Panc1 (cell line): ENCODE measurements around the gene RPRD2. TPM values are rescaled to one million over a fixed set of nuclear protein-coding genes. Genes with fewer than 3 reads are reported as not detected.
A peak's percentile ranks its signal among the peaks of the same experiment; 100 is the strongest.

Experiments
- ATAC-seq: fragments of 200-7000 bp; cut with Tn5 transposase; 2 replicates; pipeline ENCODE4 v1.9.1; 2020; ENCODE audit warnings: mild to moderate bottlenecking, moderate library complexity
- BruUV-seq: library from RNA; stranded (reverse); fragments of 400-500 nt; replicated peaks from 2 replicates; lab custom pipeline; 2021; lab: Mats Ljungman, UMichigan
- CTCF ChIA-PET: fragments of 300-600 bp; sonication (Branson Sonifier 250); formaldehyde crosslinking; loops from one replicate; lab custom pipeline; 2022; ENCODE audit warnings: antibody characterized with exemption; lab: Charles Lee
- POLR2A ChIA-PET: fragments of 300-600 bp; sonication (Branson Sonifier 250); formaldehyde crosslinking; loops from one replicate; lab custom pipeline; 2022; ENCODE audit warnings: antibody characterized with exemption; lab: Charles Lee
- DNase-seq: peaks from one replicate; pipeline ENCODE4 v3.0.0-alpha.2; 2010; ENCODE audit warnings: low read depth, low spot score
- H3K27ac ChIP-seq: 2 replicates; pipeline ENCODE4 v1.5.1; 2011; ENCODE audit warnings: mild to moderate bottlenecking, low read length, inconsistent platforms
- H3K27me3 ChIP-seq: fragments of 200-500 bp; sonication (Bioruptor generic); 2 replicates; pipeline ENCODE4 v1.6.0; 2014; ENCODE audit warnings: low read length, inconsistent platforms; ENCODE audit not compliant: control insufficient read depth, insufficient read depth
- H3K36me3 ChIP-seq: fragments of 200-500 bp; sonication (Bioruptor generic); 2 replicates; pipeline ENCODE4 v1.5.1; 2014; ENCODE audit warnings: inconsistent platforms, mild to moderate bottlenecking, low read length, moderate library complexity; ENCODE audit not compliant: control insufficient read depth, insufficient read depth
- H3K4me1 ChIP-seq: 2 replicates; pipeline ENCODE4 v1.5.1; 2011; ENCODE audit warnings: inconsistent platforms, mild to moderate bottlenecking, low read length, moderate library complexity; ENCODE audit not compliant: control insufficient read depth, insufficient read depth
- H3K4me3 ChIP-seq, 2 experiments: 2 replicates each; pipeline ENCODE4 v1.5.1; 2011 to 2012; ENCODE audit warnings: low read depth in 2 of 2, low read length in 2 of 2, mild to moderate bottlenecking in 2 of 2, inconsistent platforms in 1 of 2, moderate library complexity in 1 of 2
- H3K9me3 ChIP-seq: fragments of 200-500 bp; sonication (Bioruptor generic); 2 replicates; pipeline ENCODE4 v1.5.1; 2014; ENCODE audit warnings: low read depth, mild to moderate bottlenecking, inconsistent platforms, low read length, moderate library complexity; ENCODE audit not compliant: control insufficient read depth, insufficient read depth
- POLR2AphosphoS5 ChIP-seq: IDR thresholded peaks from 2 replicates; pipeline ENCODE4 v1.6.1; 2012; ENCODE audit warnings: mild to moderate bottlenecking, low read depth, low read length, moderate library complexity
- SIN3A ChIP-seq: IDR thresholded peaks from 2 replicates; pipeline ENCODE4 v1.6.1; 2012; ENCODE audit warnings: low read depth, mild to moderate bottlenecking, low read length, moderate library complexity, borderline replicate concordance; ENCODE audit not compliant: insufficient read depth
- TCF7L2 ChIP-seq: IDR thresholded peaks from 2 replicates; pipeline ENCODE4 v1.6.1; 2011; ENCODE audit warnings: mild to moderate bottlenecking, low read depth, low read length, inconsistent platforms
- in situ Hi-C: cut with HindIII; loops from 2 replicates; pipeline ENCODE4 v1.10.0; 2016; ENCODE audit warnings: low sequenced_read_pairs, low pct_unique_long_range_greater_than_20kb
- intact Hi-C: fragments of 100-400 bp; cut with micrococcal nuclease; formaldehyde crosslinking; loops from one replicate; pipeline ENCODE4 v1.10.0; 2022; ENCODE audit not compliant: unreplicated experiment
- total RNA-seq: library from RNA; stranded (reverse); gene quantifications from one replicate; pipeline ENCODE4 v1.2.1, GENCODE V29; 2021; ENCODE audit not compliant: unreplicated experiment
- TF ChIP-seq, protein P1 (sequence below): fragments of 450-650 bp; IDR thresholded peaks from 2 replicates; pipeline ENCODE4 v1.5.1; 2017; ENCODE audit warnings: mild to moderate bottlenecking

Gene RPRD2
- total RNA-seq, 1 experiment from 2014 or later, result 28.3 TPM

DNA sequence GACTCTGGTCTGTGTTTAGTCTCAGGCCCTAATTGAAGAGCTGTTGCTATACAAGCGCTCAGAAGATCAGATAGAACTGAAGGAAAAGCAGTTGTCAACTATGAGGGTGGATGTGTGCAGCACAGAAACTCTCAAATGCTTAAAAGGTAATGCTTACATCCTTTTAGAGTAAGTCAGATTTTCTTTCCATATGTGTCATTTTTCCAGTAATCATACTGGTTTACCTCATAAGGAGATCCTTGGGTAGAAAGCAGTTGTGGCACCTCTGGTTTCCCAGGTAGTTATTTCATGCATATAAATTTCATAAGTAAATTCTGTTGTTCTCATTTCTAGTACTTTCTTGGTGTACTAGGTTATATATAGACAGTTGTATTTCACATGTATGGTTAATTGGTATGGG is 80.3 kb downstream of the RPRD2 start:
- BruUV-seq, result no TSS peak
- no peak overlapping the region for H3K4me3 ChIP-seq
- no peaks in the 10 kb centered on the region for H3K4me1 ChIP-seq
- CTCF ChIA-PET, result no interaction called here
- intact Hi-C loops, result no loop called here
- POLR2A ChIA-PET, result no interaction called here
- in situ Hi-C loops, result no loop called here
- H3K36me3 ChIP-seq, result peaks cover 12% of the 10 kb centered on the region; the same call in 1 of the 2 replicates
- no peak overlapping the region for H3K27ac ChIP-seq
- H3K27me3 ChIP-seq, result no peaks in the 10 kb centered on the region
- no peak for TF ChIP-seq TCF7L2
- TF ChIP-seq POLR2AphosphoS5, result no peak
- TF ChIP-seq, protein P1, sequence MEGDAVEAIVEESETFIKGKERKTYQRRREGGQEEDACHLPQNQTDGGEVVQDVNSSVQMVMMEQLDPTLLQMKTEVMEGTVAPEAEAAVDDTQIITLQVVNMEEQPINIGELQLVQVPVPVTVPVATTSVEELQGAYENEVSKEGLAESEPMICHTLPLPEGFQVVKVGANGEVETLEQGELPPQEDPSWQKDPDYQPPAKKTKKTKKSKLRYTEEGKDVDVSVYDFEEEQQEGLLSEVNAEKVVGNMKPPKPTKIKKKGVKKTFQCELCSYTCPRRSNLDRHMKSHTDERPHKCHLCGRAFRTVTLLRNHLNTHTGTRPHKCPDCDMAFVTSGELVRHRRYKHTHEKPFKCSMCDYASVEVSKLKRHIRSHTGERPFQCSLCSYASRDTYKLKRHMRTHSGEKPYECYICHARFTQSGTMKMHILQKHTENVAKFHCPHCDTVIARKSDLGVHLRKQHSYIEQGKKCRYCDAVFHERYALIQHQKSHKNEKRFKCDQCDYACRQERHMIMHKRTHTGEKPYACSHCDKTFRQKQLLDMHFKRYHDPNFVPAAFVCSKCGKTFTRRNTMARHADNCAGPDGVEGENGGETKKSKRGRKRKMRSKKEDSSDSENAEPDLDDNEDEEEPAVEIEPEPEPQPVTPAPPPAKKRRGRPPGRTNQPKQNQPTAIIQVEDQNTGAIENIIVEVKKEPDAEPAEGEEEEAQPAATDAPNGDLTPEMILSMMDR, result no peak
- no peaks in the 10 kb centered on the region for H3K9me3 ChIP-seq
- DNase-seq (no peak), ATAC-seq (no peak)

GRCh38 chr1:150456146-150456647 is 92.2 kb downstream of the RPRD2 start:
- TF ChIP-seq TCF7L2, result no peak
- Histone ChIP-seq H3K4me3 (no peak overlapping the region), H3K27me3 (no peaks in the 10 kb centered on the region), H3K36me3 (no peaks in the 10 kb centered on the region; the same call in 1 of the 2 replicates), H3K4me1 (no peaks in the 10 kb centered on the region), H3K27ac (no peak overlapping the region), H3K9me3 (no peaks in the 10 kb centered on the region)
- ChIA-PET POLR2A (no interaction called here), CTCF (interaction anchor here (0.6 kb wide), 1 partner anchor 251 kb away, joined by 3 read pairs; no protein-coding TSS in a partner anchor)
- in situ Hi-C loops (no loop called here), intact Hi-C loops (no loop called here)
- ATAC-seq (no peak), DNase-seq (no peak)
- no TSS peak for BruUV-seq

- CTCF ChIA-PET, result no interaction called here
- no TSS peak for BruUV-seq
- intact Hi-C loops, result no loop called here
- DNase-seq (peak; percentile 51), ATAC-seq (peak; percentile 71; the same call in 1 of the 2 replicates)
- Histone ChIP-seq H3K4me3 (no peak overlapping the region), H3K4me1 (no peaks in the 10 kb centered on the region), H3K36me3 (no peaks in the 10 kb centered on the region; the same call in 1 of the 2 replicates), H3K9me3 (no peaks in the 10 kb centered on the region), H3K27me3 (no peaks in the 10 kb centered on the region), H3K27ac (no peak overlapping the region)
- POLR2A ChIA-PET, result no interaction called here
- TF ChIP-seq, protein P1, result peak; percentile 87
- no peak for TF ChIP-seq SIN3A
- in situ Hi-C loops, result no loop called here
Observed at GRCh38 chr1:150464422-150464826, 100.5 kb downstream of the RPRD2 start.
